Inflammatory macrophage (primary cell): Measurements from ENCODE around the gene EIF2B5.
"Not testable (repeated sequence)": the region's sequence is repeated elsewhere in the genome, so short reads cannot be mapped to it uniquely, and the experiment has no call there.

Experiments
- DNase-seq, 2 donors: peaks; one replicate each; pipeline ENCODE4 v3.0.0-alpha.2; 2020 to 2022

The EIF2B5 gene

DNA sequence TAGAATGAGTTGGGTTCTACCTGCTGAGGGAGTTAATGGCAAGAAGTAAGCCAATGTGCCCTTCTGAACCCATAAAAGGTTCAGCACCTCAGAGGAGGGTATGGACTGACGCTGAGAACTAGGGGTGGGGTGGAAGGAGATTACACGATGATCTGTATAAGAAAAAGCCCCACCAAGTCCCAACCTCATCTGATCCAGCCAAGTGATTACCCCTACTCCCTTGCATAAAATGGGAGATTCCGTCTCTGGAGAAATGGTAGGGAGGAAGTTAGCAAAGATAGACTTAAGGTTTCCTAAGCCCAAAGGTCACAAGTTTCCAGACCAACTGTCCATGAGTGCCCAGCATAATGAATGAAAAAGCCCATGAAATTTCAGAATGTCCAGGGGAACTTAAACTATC lies 12.9 kb downstream of the EIF2B5 start:
- peak; percentile 72 to 76 for DNase-seq

DNA sequence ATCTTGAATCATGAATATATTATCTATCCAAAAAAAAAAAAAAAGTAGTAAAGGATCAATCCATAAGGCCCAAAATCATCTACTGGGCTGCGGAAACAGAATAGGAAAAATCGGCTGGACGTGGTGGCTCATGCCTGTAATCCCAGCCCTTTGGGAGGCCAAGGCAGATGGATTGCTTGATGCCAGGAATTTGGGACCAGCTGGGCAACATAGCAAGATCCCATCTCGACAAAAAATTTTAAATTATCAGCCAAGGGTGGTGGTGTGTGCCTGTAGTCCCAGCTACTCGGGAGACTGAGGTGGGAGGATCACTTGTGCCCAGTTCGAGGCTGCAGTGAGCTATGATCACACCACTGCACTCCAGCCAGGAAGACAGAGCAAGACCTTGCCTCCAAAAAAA lies 14.0 kb downstream of the EIF2B5 start:
- no peak for DNase-seq

DNA sequence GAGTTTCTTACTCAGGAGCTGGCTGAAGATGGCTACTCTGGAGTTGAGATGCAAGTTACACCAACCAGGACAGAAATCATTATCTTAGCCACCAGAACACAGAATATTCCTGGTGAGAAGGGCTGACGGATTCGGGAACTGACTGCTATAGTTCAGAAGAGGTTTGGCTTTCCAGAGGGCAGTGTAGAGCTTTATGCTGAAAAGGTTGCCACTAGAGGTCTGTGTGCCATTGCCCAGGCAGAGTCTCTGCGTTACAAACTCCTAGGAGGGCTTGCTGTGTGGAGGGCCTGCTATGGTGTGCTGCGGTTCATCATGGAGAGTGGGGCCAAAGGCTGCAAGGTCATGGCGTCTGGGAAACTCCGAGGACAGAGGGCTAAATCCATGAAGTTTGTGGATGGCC lies 14.6 kb downstream of the EIF2B5 start:
- not testable (repeated sequence) for DNase-seq

DNA sequence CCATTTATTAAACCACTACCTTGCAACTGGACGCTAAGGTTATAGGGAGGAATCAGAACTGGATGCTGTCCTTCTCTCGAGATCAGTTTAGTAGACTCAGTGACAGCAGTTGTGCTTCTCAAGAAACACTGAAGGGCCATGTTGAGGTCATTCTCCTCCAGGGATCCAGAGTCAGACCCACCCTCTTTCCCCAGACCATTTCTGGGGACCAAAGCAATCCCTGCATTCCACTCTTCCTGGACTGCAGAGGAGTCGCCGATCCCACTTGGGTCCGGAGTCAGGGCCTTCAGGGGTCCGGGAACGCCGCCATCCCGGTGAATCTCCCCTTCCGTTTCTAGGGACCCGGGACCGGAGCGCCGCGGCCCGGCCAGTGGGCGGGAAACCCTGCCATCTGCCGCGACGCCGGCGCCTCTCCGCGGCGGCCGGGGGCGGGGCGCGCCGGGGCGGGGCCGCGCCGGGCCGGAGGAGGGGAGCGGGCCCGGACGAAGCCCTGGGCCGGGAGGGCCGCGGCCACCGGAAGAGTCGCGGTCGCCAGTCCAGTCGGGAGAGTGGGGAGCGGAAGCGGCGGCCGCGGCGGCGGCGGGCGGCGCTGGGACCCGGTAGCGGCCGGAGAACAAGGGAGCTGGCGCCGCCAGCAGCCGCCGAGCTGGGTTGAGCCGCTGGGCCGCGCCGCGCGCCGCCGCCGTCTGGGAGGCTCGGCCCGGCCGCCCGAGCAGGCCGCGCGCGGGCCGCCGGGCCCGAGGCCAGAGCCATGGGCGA lies 19.9 kb downstream of the EIF2B5 start, which contains the start of gene DVL3:
DVL3 (plus strand) TSS at position 493 of the 759 bp plus-strand sequence; CDS start at position 752, 259 bp downstream.
- peak; percentile 55 to 75 for DNase-seq

DNA sequence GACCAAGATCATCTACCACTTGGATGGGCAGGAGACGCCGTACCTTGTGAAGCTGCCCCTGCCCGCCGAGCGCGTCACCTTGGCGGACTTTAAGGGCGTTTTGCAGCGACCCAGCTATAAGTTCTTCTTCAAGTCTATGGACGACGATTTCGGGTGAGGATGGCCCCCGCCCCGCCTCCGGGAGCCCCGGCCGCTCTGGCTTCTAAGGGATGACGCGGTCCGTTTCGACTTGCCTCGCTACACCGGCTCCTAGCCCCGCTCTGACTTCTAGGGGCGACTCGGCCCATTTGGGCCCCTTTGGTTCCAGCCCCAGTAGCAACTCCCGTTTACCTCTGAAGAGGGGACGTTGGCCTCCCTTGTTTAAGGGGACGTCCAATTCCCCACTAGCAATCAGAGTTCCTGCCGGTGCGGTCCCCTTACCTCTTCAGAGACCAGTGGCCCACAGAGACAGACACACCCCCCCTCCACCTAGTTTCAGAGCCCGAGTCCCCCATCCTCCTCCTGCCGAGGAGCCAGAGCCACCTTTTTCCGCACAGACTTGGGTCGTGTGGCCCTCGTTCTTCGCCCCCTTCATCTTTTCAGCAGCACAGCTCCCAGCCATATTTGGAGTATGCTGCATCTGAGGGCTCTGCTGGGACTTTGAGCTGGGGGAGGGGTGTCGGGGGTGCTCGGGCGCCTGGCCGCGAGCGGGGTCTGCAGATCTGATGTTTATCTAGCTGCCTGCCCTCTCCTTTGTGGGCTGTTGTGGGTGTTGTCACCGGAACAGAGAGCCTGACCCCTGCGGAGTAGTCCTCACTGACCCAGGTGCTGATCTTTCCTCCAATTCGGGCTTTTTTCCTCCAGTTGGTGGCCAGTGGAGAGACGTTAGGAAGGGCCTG lies 20.7 kb downstream of the EIF2B5 start:
- no peak for DNase-seq

DNA sequence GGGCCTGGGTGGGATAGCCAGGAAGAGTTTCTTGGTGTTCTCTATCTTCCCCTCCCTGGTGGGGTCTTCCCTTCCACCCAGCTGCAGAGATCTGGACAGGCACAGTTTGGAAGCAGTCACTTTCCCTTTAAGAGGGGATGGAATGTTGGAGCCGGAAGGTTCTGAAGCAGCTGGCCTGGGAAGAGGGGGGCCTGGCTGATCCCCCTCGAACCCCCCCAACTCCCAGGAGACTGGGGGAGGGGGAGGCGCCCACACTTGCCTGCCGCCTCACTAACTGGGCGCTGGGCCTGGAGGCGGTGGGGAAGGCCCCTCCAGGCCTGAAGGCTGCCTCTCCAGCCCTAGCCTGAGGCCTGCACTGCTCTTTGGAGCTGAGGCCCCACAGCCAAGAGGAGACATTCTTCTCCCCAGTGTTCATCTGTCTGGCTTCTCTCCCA lies 21.4 kb downstream of the EIF2B5 start:
- DNase-seq, result no peak

DNA sequence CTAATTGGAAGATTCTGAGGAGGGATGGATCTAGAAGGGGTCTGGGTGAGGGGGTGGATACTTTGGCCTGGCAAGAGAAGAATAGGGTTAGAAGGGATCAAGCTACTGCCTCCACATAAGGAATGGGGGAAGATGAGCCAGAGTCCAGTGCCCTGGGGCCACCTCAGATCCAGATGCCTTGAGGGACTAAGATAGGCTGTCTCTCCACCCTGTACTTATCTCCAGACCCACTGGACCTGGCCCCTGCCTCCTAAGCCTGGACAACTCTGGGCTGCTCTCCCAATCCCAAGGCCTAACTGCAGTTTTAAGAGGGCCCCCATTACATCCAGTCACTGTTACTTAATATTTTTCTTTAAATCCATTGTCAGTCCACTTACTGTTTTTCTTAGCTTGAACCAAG lies 22.0 kb downstream of the EIF2B5 start:
- no peak for DNase-seq

DNA sequence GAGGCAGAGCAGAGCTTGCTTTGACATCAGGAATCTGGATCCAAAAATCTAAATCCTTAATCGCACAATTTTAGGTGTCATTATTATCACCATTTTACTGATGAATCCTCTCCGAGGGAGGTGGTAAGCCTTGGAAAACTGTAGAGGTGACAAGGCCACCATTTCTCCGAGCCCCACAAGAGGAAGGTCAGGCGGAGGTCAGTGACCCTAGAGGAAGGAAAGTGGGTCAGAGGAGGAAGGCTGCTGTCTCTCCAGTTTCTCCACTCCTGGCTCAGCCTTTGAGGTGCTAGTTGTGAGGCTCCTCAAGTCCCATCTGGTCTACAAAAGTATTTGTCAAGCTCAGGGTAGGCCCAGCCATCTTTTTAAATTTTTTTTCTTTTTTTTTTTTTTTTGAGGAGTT lies 23.2 kb downstream of the EIF2B5 start:
- peak; percentile 45 to 58 for DNase-seq

DNA sequence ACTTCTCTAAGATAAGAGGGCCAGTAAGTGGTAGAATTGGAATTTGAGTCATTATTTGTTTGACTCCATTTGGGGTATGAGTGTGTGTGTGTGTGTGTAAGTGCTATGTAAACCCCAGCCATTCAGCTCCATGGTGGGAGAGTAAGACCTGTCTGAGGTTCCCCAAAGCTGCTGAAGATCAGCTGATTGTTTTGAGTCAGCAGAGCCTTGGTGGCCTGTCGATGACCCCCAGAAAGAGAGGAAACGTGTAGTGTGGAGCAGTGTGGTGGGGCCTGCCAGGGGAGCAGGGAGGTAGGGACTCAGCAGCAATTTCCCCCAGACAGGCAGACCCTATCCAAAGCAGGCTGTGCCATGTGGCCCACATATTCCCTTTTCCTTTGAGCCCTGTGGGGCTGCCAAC lies 25.3 kb downstream of the EIF2B5 start:
- peak; percentile 65 to 78 for DNase-seq

DNA sequence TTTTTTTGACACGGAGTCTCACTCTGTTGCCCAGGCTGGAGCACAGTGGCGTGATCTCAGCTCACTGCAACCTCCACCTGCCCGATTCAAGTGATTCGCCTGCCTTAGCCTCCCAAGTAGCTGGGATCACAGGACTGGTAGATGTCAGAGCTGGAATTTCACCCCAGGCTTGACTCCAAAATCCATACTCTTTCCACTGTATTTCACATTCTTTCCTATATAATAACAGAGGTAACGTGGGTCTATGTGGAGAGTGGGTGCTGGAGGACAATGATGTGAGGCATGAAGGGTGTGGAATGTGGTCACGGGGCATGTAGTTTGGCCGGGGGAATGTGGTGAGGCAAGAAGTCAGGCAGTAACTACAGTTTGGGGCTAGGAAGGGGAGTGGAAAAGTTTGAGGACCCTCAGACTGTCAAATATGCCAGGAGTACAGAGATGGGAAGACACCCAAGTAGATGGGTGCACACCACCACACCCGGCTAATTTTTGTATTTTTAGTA lies 27.5 kb downstream of the EIF2B5 start:
- DNase-seq, result not testable (repeated sequence)

DNA sequence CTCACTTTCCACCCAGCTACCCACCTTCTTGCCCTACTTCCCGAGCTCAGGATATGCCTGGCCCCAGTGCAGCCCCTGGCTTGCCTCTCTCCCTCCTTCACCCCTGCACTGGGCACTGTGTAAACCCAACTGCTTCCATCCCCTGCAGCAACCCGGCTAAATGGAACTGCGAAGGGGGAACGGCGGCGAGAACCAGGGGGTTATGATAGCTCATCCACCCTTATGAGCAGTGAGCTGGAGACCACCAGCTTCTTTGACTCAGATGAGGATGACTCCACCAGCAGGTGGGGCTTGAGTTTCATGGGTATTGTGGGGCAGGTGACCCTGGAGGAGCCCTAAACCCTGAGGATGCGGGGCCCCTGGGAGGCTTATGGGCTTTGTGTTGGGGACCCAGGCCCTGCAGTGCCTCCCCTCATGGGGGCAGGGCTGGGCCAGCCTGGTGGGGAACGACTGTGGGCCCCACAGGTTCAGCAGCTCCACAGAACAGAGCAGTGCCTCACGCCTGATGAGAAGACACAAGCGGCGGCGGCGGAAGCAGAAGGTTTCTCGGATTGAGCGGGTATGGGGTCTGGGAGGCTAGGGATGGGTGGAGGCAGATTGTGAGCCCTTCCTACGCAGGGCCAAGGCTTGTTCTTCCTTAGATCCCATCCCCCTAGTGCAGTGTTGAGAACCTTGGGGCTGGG lies 29.6 kb downstream of the EIF2B5 start:
- DNase-seq, result no peak

DNA sequence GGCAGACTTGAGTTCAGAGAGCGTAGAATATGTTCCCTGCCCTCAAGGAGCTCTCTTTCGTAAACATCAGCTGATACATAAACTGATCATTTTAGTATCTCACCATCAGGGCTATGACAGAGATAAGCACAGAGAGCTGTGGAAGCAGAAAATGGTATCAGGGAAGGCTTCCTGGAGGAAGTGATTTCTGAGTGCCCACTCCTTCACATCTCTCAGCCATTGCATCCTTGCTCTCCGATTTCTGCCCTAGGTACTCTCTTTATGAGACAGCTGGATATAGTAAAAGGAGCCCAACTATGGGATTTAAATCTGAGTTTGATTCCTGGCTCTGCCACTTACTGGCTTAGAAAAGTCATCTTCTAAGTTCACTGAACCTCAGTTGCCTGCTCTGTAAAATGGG lies 30.4 kb downstream of the EIF2B5 start:
- no peak for DNase-seq

DNA sequence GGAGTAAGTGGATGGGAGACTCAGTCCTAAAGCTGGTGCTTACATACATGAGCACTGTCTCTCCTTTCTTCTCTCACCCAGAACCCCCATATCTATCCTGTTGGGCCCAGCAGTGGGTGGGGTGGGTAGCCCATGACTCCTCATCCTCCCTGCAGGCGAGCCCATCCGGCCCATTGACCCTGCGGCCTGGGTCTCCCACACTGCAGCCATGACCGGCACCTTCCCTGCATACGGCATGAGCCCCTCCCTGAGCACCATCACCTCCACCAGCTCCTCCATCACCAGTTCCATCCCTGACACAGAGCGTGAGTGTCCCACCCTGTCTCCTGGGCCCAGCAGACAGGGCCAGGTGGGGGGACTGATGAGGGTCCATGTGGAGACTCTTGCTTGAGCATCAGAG lies 31.5 kb downstream of the EIF2B5 start:
- no peak for DNase-seq

DNA sequence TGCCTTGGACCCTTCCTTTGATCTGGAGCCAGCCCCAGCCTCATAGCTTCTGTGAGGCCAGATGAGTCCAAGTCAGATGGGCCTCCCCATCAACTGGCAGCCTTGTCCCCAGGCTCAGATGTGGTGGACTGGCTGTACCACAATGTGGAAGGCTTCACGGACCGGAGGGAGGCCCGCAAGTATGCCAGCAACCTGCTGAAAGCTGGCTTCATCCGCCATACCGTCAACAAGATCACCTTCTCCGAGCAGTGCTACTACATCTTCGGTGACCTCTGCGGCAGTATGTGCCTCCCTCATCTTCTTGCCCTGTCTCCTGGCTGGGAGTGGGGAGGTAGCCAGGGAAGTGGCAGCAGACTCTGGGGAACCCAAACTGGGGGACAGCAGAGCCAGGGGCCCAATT lies 32.6 kb downstream of the EIF2B5 start:
- no peak for DNase-seq

DNA sequence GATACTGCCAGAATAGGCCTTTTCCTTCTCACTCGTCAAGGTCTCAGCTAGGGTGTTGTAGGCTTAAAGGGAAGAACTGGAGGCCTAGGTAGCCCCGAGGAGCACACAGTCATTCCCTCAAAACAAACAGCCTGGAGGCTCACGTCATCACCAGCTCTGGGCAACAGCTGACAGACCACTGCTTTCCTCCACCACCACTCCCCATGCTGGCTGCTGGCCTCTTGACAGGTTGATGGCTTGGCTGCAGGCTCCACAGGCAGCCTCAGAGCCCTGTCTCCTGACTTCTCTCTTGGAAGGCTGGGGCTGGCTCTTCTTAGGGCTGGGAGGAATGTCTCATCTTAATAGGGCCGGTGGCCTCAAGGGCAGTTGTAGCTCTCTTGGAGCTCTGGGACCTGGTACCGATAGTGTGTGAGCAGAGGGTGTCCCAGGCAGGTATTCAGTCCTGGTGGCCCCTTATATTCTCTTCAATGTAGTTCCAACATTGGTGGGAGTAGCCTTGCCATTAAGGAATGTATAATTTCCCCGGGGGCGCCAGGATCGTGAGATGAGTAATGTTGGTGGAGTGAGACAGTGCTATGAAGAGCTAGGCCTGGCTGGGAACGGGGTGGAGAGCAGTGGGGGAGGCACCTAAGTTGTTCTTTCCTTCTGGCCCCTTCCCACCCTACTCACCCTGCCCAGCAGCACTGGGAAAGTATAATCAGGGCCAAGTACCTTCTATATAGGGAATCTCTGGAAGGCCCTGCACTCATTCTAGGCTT lies 33.4 kb downstream of the EIF2B5 start:
- DNase-seq, result no peak

DNA sequence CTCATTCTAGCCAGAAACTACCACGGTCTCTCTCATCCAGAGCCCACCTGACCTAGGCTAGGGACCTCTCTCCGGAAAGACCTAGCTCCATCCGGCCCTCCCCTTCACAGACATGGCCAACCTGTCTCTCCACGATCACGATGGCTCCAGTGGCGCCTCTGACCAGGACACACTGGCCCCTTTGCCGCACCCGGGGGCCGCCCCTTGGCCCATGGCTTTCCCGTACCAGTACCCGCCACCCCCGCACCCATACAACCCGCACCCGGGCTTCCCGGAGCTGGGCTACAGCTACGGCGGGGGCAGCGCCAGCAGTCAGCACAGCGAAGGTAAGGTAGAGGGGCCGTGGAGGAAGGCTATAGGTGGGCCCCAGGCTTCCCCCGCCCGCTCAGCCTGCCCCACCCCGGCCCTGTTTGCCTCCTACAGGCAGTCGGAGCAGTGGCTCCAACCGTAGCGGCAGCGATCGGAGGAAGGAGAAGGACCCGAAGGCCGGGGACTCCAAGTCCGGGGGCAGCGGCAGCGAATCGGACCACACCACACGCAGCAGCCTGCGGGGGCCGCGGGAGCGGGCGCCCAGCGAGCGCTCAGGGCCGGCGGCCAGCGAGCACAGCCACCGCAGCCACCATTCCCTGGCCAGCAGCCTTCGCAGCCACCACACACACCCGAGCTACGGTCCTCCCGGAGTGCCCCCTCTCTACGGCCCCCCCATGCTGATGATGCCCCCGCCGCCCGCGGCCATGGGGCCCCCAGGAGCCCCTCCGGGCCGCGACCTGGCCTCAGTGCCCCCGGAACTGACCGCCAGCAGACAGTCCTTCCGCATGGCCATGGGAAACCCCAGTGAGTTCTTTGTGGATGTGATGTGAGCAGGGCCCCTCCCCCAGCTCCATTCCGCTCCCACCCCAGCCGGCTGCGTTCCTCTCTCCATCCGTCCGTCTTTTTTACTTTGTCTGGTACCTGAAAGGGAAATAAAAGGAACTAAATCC lies 35.0 kb downstream of the EIF2B5 start:
- no peak for DNase-seq

DNA sequence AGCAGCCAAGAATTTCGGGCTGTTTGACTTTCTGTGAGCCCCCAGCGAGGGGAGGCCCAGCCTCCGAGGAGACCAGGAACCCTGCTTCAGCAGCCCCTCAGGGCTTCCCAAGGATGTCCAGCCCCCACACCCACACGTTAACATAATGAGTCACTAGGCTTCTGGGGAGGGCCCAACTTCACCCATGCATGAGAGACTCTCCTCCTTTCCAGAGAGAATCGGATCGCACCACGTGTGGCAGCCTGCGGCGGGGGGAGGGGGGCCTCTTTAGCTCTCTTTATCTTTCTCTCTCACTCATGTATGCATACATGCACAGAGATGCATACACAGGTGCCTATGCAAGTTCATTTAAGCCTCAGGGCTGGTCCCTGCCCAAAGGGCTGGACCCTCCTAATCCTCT lies 36.4 kb downstream of the EIF2B5 start:
- no peak for DNase-seq

DNA sequence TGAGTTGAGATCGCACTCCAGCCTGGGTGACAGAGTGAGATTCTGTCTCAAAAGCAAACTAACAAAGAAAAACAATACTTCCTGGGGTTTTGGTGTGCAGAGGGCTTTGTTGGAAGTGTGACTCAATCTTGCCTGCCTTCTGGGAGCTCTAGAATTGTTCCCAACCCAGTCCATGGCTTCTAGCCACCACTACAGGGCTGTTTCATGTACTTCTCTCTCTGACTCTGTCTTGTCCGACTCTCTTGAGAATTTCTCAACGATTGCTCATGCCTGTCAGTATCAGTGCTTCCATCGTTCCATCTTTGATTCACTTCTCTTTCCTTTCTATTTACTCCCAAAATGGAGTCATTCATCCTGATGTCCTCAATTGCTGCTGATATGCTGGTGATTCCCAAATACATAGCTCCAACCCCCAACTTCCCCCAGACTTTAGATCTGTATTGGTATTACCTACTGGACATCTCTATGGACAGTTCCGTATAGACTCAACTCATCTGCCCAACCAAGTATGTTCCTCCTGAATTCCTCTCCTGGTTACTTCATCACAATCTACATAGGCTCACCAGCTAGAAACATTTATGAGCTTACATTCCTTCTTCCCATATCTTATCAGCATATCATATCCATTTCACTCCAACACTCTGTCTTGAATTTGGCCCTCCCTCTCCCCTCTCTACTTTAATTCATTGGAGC lies 37.7 kb downstream of the EIF2B5 start:
- no peak for DNase-seq

DNA sequence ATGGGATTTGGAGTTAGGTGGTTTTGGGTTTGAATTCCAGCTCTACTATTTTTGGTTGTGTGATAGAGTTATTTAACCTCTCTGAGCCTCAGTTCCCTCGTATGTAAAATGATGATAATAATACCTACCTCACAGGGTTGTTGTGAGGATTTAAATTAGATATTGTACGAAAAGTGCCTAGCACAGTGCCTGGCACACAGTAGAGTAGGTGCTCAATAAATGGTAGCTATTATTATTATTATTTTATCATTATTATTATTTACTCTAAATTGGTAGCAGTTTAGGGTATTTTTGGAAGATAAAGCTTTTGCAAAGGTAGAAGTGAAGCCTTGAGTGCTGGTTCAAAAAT lies 38.2 kb downstream of the EIF2B5 start:
- DNase-seq, result no peak

DNA sequence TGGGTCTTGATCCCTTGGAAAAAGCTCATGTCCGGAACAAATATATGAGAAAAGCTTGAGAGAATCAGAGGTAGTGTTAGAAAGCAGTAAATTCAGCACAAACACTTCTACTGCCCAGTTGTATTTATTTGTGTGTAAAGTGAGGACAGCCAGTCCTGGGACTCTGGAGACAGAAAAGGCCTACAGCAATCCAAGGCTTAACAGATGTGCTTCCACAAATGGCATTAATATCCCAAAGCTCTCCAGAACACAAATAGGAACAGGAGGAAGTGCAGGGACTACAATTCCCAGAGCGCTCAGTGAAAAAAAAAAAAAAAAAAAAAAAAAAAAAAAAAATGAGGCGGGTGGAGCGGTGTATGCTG lies 39.1 kb downstream of the EIF2B5 start:
- no peak for DNase-seq
